IMR-90 (cell line): ENCODE results near the gene VWA8. TPM values are rescaled to one million over a fixed set of nuclear protein-coding genes. Genes with fewer than 3 reads are reported as not detected.

ENCODE experiments used
- ATAC-seq: fragments of 200-7000 bp; cut with Tn5 transposase; 2 replicates; pipeline ENCODE4 v1.9.1; 2020; ENCODE audit warnings: low read depth, mild to moderate bottlenecking, moderate library complexity
- BruUV-seq: library from RNA; stranded (reverse); fragments of 400-500 nt; replicated peaks from 2 replicates; lab custom pipeline; 2021; lab: Mats Ljungman, UMichigan
- CTCF ChIA-PET: fragments of 300-600 bp; formaldehyde crosslinking; extraction: SDS; loops from one replicate; lab custom pipeline; 2021; ENCODE audit warnings: antibody characterized with exemption; lab: Yijun Ruan, JAX
- POLR2A ChIA-PET: fragments of 300-600 bp; sonication (Branson Sonifier 250); formaldehyde crosslinking; loops from one replicate; lab custom pipeline; 2022; ENCODE audit warnings: antibody characterized with exemption; ENCODE audit not compliant: unreplicated experiment; lab: Charles Lee
- DNase-seq: peaks from one replicate; pipeline ENCODE4 v3.0.0; 2013
- H2AFZ ChIP-seq: replicated peaks from 2 replicates; pipeline ENCODE3; 2013; ENCODE audit warnings: low read length, mild to moderate bottlenecking; ENCODE audit not compliant: poor library complexity
- H2AK5ac ChIP-seq: 2 replicates; pipeline ENCODE4 v1.6.1; 2013; ENCODE audit warnings: low read depth, low read length, inconsistent platforms
- H2AK9ac ChIP-seq: replicated peaks from 2 replicates; pipeline ENCODE3; 2013; ENCODE audit warnings: mild to moderate bottlenecking, low read depth, low read length, moderate library complexity; ENCODE audit not compliant: poor library complexity
- H2BK120ac ChIP-seq: 2 replicates; pipeline ENCODE4 v1.6.1; 2013; ENCODE audit warnings: low read depth, low read length, inconsistent platforms
- H2BK15ac ChIP-seq: 3 replicates; pipeline ENCODE4 v1.6.1; 2013; ENCODE audit warnings: low read depth, low read length, inconsistent platforms
- H2BK20ac ChIP-seq: 2 replicates; pipeline ENCODE4 v1.6.1; 2013; ENCODE audit warnings: low read depth, mild to moderate bottlenecking, inconsistent platforms, low read length, moderate library complexity
- H2BK5ac ChIP-seq: 2 replicates; pipeline ENCODE4 v1.6.1; 2013; ENCODE audit warnings: mild to moderate bottlenecking, low read depth, low read length, inconsistent platforms; ENCODE audit not compliant: poor library complexity, severe bottlenecking
- H3K14ac ChIP-seq: replicated peaks from 2 replicates; pipeline ENCODE4 v1.6.1; 2013; ENCODE audit warnings: low read depth, low read length, inconsistent platforms
- H3K18ac ChIP-seq: 2 replicates; pipeline ENCODE4 v1.6.1; 2013; ENCODE audit warnings: low read depth, low read length, control low read depth
- H3K23ac ChIP-seq: 2 replicates; pipeline ENCODE4 v1.6.1; 2013; ENCODE audit warnings: low read depth, low read length, inconsistent platforms
- H3K27ac ChIP-seq: 2 replicates; pipeline ENCODE4 v1.5.1; 2013; ENCODE audit warnings: mild to moderate bottlenecking, control low read depth, low read length; ENCODE audit not compliant: insufficient read depth
- H3K27me3 ChIP-seq: 2 replicates; pipeline ENCODE4 v1.6.1; 2013; ENCODE audit warnings: low read length; ENCODE audit not compliant: control insufficient read depth, insufficient read depth
- H3K36me3 ChIP-seq: 2 replicates; pipeline ENCODE4 v1.6.1; 2013; ENCODE audit warnings: low read length, mixed read lengths; ENCODE audit not compliant: control insufficient read depth, insufficient read depth
- H3K4ac ChIP-seq: 2 replicates; pipeline ENCODE4 v1.6.1; 2013; ENCODE audit warnings: low read depth, low read length, inconsistent platforms
- H3K4me1 ChIP-seq: 2 replicates; pipeline ENCODE4 v1.6.1; 2013; ENCODE audit warnings: low read length, mixed read lengths; ENCODE audit not compliant: control insufficient read depth, insufficient read depth
- H3K4me2 ChIP-seq: 2 replicates; pipeline ENCODE4 v1.6.1; 2013; ENCODE audit warnings: low read depth, mild to moderate bottlenecking, control low read depth, low read length, moderate library complexity
- H3K4me3 ChIP-seq: 2 replicates; pipeline ENCODE4 v1.5.1; 2013; ENCODE audit warnings: low read depth, mild to moderate bottlenecking, control low read depth, low read length, moderate library complexity; ENCODE audit not compliant: insufficient read depth
- H3K56ac ChIP-seq: 2 replicates; pipeline ENCODE4 v1.6.1; 2013; ENCODE audit warnings: low read length, inconsistent platforms; ENCODE audit not compliant: insufficient read depth; ENCODE audit errors: extremely low read depth
- H3K79me1 ChIP-seq, 2 experiments: 2 replicates each; pipeline ENCODE4 v1.6.1; 2013; ENCODE audit warnings: low read length in 2 of 2, inconsistent platforms in 1 of 2, low read depth in 1 of 2
- H3K9ac ChIP-seq: 2 replicates; pipeline ENCODE4 v1.6.1; 2013; ENCODE audit warnings: low read depth, low read length, control low read depth
- H3K9me1 ChIP-seq: 2 replicates; pipeline ENCODE4 v1.6.1; 2013; ENCODE audit warnings: low read length, inconsistent platforms; ENCODE audit not compliant: insufficient read depth
- H3K9me3 ChIP-seq: 2 replicates; pipeline ENCODE4 v1.6.1; 2013; ENCODE audit warnings: low read length; ENCODE audit not compliant: control insufficient read depth, insufficient read depth
- H4K20me1 ChIP-seq: 2 replicates; pipeline ENCODE4 v1.6.1; 2013; ENCODE audit warnings: low read length, inconsistent platforms; ENCODE audit not compliant: insufficient read depth
- H4K5ac ChIP-seq: 2 replicates; pipeline ENCODE4 v1.6.1; 2013; ENCODE audit warnings: mild to moderate bottlenecking, low read depth, low read length, control low read depth
- H4K8ac ChIP-seq, 2 experiments: 2 replicates each; pipeline ENCODE4 v1.6.1; 2013; ENCODE audit warnings: low read depth in 2 of 2, low read length in 2 of 2, control low read depth in 1 of 2, inconsistent platforms in 1 of 2
- H4K91ac ChIP-seq: 2 replicates; pipeline ENCODE4 v1.6.1; 2013; ENCODE audit warnings: low read depth, low read length, inconsistent platforms; ENCODE audit not compliant: insufficient read depth
- BHLHE40 ChIP-seq: fragments of 150-350 bp; IDR thresholded peaks from 2 replicates; pipeline ENCODE4 v1.6.1; 2016; ENCODE audit warnings: mild to moderate bottlenecking, low read depth, low read length
- CHD1 ChIP-seq: IDR thresholded peaks from 2 replicates; pipeline ENCODE4 v1.6.1; 2012; ENCODE audit warnings: low read depth, low read length, improper control_type of control experiment
- FOS ChIP-seq: fragments of 150-350 bp; IDR thresholded peaks from 2 replicates; pipeline ENCODE4 v1.6.1; 2016; ENCODE audit warnings: low read depth, low read length
- MAFK ChIP-seq: IDR thresholded peaks from 2 replicates; pipeline ENCODE4 v1.6.1; 2012; ENCODE audit warnings: low read depth, low read length, improper control_type of control experiment
- MXI1 ChIP-seq: IDR thresholded peaks from 2 replicates; pipeline ENCODE4 v1.6.1; 2012; ENCODE audit warnings: low read depth, mild to moderate bottlenecking, low read length, moderate library complexity, borderline replicate concordance
- NFE2L2 ChIP-seq: fragments of 150-350 bp; IDR thresholded peaks from 2 replicates; pipeline ENCODE4 v1.6.1; 2016; ENCODE audit warnings: low read depth, mild to moderate bottlenecking, low read length
- POLR2A ChIP-seq: IDR thresholded peaks from 2 replicates; pipeline ENCODE4 v1.6.1; 2012; ENCODE audit warnings: mild to moderate bottlenecking, low read depth, low read length
- RAD21 ChIP-seq: IDR thresholded peaks from 2 replicates; pipeline ENCODE4 v1.6.1; 2012; ENCODE audit warnings: low read length, improper control_type of control experiment
- RCOR1 ChIP-seq: IDR thresholded peaks from 2 replicates; pipeline ENCODE4 v1.6.1; 2012; ENCODE audit warnings: mild to moderate bottlenecking, low read length, improper control_type of control experiment; ENCODE audit not compliant: insufficient replicate concordance
- RFX5 ChIP-seq: IDR thresholded peaks from 2 replicates; pipeline ENCODE4 v1.8.0; 2012; ENCODE audit warnings: low read depth, mild to moderate bottlenecking, low read length, moderate library complexity
- SMC3 ChIP-seq: fragments of 150-350 bp; IDR thresholded peaks from 2 replicates; pipeline ENCODE4 v1.6.1; 2016; ENCODE audit warnings: low read depth, mild to moderate bottlenecking, antibody characterized with exemption, low read length, moderate library complexity
- WGBS, 2 experiments: methylation state at CpG; one replicate each; pipeline versions ENCODE4 v1.1.5 to v1.1.7; 2013; ENCODE audit warnings: missing lambda C conversion rate in 2 of 2; ENCODE audit not compliant: insufficient read length in 1 of 2; ENCODE audit errors: extremely low coverage in 2 of 2; 5-methylcytosine and 5-hydroxymethylcytosine counted together
- dilution Hi-C: fragments of 300-500 bp; cut with HindIII; formaldehyde crosslinking; loops from one replicate; pipeline ENCODE4 v1.14.3; 2018; ENCODE audit warnings: low sequenced_read_pairs; ENCODE audit not compliant: unreplicated experiment
- in situ Hi-C: fragments of 300-500 bp; cut with MboI; formaldehyde crosslinking; loops from 3 replicates; pipeline ENCODE4 v1.14.3; 2019; ENCODE audit warnings: low sequenced_read_pairs, inconsistent platforms, mixed read lengths
- intact Hi-C: fragments of 100-400 bp; cut with micrococcal nuclease; formaldehyde crosslinking; loops from 2 replicates; pipeline ENCODE4 v1.10.0; 2022
- polyA plus RNA-seq, 3 experiments: library from polyadenylated mRNA; depleted of rRNA; stranded (reverse); fragments of >200 nt; gene quantifications; 2 replicates each; pipeline ENCODE4 v1.2.3, GENCODE V29; 2012; ENCODE audit warnings: low replicate concordance in 1 of 3
- total RNA-seq: library from RNA; depleted of rRNA; stranded (reverse); fragments of >200 nt; gene quantifications from 2 replicates; pipeline ENCODE4 v1.2.3, GENCODE V29; 2012
- TF ChIP-seq, protein P1 (sequence below): conservative IDR thresholded peaks from 2 replicates; pipeline ENCODE4 v1.5.1; 2012; ENCODE audit warnings: mild to moderate bottlenecking, low read depth, low read length, improper control_type of control experiment
- TF ChIP-seq, protein P2 (sequence below): fragments of 150-350 bp; IDR thresholded peaks from 2 replicates; pipeline ENCODE4 v1.6.1; 2017; ENCODE audit warnings: mild to moderate bottlenecking, antibody characterized with exemption, low read length, low read depth

VWA8 gene
- total and polyA plus RNA-seq, 2 of the 4 experiments (the other 2 are of a cell fraction), result 5.9 to 18.3 TPM

DNA sequence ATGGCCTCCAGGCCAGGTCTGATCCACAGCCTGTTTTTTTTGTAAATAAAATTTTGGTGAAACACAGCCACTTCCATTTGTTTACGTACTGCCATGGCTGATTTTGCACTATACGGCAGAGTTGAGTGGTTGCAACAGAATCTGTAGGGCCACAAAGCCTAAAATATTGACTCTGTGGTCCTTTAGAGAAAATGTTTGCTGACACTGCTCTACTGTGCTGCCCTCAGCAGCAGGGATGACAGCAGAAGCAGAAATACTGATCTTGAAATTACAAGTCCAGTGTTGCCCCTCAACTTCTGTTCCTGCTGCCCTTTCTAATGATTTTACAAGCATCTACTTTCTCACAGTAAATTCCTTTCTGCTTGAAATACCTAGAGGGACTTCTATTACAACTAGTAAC is 258.4 kb downstream of the VWA8 start:
- Histone ChIP-seq H2AK5ac (no peak overlapping the region), H3K4me3 (no peak overlapping the region), H4K91ac (no peak overlapping the region), H3K4me2 (no peak overlapping the region), H3K27ac (no peak overlapping the region), H3K4me1 (peaks cover 4% of the 10 kb centered on the region), H2AK9ac (no peak overlapping the region), H3K36me3 (peaks cover 3% of the 10 kb centered on the region; the same call in 1 of the 2 replicates), H3K14ac (no peak overlapping the region), H3K23ac (no peak overlapping the region), H4K20me1 (no peaks in the 10 kb centered on the region), H2AFZ (no peak overlapping the region), H3K9me3 (no peaks in the 10 kb centered on the region), H3K9me1 (no peaks in the 10 kb centered on the region), H2BK5ac (no peak overlapping the region), H3K27me3 (no peaks in the 10 kb centered on the region), H3K4ac (no peak overlapping the region), H4K8ac (no peak overlapping the region), H4K5ac (no peak overlapping the region), H3K79me1 (no peaks in the 10 kb centered on the region), H3K56ac (no peak overlapping the region), H3K18ac (no peak overlapping the region), H2BK20ac (no peak overlapping the region), H3K9ac (no peak overlapping the region), H2BK120ac (no peak overlapping the region), H2BK15ac (no peak overlapping the region)
- in situ Hi-C loops, result no loop called here
- ATAC-seq (no peak), DNase-seq (no peak)
- CTCF ChIA-PET, result no interaction called here
- no peak for TF ChIP-seq CHD1
- no peak for TF ChIP-seq RFX5
- TF ChIP-seq MAFK, result no peak
- no peak for TF ChIP-seq SMC3
- no peak for TF ChIP-seq RCOR1
- no peak for TF ChIP-seq BHLHE40
- TF ChIP-seq FOS, result no peak
- TF ChIP-seq MXI1, result no peak
- TF ChIP-seq, protein P1, sequence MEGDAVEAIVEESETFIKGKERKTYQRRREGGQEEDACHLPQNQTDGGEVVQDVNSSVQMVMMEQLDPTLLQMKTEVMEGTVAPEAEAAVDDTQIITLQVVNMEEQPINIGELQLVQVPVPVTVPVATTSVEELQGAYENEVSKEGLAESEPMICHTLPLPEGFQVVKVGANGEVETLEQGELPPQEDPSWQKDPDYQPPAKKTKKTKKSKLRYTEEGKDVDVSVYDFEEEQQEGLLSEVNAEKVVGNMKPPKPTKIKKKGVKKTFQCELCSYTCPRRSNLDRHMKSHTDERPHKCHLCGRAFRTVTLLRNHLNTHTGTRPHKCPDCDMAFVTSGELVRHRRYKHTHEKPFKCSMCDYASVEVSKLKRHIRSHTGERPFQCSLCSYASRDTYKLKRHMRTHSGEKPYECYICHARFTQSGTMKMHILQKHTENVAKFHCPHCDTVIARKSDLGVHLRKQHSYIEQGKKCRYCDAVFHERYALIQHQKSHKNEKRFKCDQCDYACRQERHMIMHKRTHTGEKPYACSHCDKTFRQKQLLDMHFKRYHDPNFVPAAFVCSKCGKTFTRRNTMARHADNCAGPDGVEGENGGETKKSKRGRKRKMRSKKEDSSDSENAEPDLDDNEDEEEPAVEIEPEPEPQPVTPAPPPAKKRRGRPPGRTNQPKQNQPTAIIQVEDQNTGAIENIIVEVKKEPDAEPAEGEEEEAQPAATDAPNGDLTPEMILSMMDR, result no peak
- TF ChIP-seq NFE2L2, result no peak
- TF ChIP-seq, protein P2, sequence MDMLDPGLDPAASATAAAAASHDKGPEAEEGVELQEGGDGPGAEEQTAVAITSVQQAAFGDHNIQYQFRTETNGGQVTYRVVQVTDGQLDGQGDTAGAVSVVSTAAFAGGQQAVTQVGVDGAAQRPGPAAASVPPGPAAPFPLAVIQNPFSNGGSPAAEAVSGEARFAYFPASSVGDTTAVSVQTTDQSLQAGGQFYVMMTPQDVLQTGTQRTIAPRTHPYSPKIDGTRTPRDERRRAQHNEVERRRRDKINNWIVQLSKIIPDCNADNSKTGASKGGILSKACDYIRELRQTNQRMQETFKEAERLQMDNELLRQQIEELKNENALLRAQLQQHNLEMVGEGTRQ, result no peak
- TF ChIP-seq RAD21, result no peak
- TF ChIP-seq POLR2A, result no peak
- BruUV-seq, result no TSS peak
- dilution Hi-C loops, result no loop called here
- WGBS, 2 experiments, result 90% methylated on average over 2 of the region's 2 CpGs; no CpG with 5 or more reads in 1 of the 2 experiments
- intact Hi-C loops, result no loop called here
- POLR2A ChIA-PET, result no interaction called here
